ENCODE measurements around the gene DTYMK.

Gene DTYMK

GRCh38 chr2:241692448-241692847 lies 5.8 kb upstream of the DTYMK start (continued):
- TF ChIP-seq, protein P1, sequence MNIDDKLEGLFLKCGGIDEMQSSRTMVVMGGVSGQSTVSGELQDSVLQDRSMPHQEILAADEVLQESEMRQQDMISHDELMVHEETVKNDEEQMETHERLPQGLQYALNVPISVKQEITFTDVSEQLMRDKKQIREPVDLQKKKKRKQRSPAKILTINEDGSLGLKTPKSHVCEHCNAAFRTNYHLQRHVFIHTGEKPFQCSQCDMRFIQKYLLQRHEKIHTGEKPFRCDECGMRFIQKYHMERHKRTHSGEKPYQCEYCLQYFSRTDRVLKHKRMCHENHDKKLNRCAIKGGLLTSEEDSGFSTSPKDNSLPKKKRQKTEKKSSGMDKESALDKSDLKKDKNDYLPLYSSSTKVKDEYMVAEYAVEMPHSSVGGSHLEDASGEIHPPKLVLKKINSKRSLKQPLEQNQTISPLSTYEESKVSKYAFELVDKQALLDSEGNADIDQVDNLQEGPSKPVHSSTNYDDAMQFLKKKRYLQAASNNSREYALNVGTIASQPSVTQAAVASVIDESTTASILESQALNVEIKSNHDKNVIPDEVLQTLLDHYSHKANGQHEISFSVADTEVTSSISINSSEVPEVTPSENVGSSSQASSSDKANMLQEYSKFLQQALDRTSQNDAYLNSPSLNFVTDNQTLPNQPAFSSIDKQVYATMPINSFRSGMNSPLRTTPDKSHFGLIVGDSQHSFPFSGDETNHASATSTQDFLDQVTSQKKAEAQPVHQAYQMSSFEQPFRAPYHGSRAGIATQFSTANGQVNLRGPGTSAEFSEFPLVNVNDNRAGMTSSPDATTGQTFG (tag by site-specific recombination; IDR thresholded peaks at IDR 0.05; ENCODE audit: borderline replicate concordance): no peak
- TF ChIP-seq, protein P2, sequence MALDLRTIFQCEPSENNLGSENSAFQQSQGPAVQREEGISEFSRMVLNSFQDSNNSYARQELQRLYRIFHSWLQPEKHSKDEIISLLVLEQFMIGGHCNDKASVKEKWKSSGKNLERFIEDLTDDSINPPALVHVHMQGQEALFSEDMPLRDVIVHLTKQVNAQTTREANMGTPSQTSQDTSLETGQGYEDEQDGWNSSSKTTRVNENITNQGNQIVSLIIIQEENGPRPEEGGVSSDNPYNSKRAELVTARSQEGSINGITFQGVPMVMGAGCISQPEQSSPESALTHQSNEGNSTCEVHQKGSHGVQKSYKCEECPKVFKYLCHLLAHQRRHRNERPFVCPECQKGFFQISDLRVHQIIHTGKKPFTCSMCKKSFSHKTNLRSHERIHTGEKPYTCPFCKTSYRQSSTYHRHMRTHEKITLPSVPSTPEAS (tag by site-specific recombination; IDR thresholded peaks at IDR 0.05): no peak
- TF ChIP-seq ZNF311 (tag by site-specific recombination; IDR thresholded peaks at IDR 0.05; ENCODE audit: borderline replicate concordance): no peak
- no peak for TF ChIP-seq ZNF239 (tag by site-specific recombination; IDR thresholded peaks at IDR 0.05)
- TF ChIP-seq ZEB2 (tag by site-specific recombination; IDR thresholded peaks at IDR 0.05): no peak
- TF ChIP-seq, protein P3, sequence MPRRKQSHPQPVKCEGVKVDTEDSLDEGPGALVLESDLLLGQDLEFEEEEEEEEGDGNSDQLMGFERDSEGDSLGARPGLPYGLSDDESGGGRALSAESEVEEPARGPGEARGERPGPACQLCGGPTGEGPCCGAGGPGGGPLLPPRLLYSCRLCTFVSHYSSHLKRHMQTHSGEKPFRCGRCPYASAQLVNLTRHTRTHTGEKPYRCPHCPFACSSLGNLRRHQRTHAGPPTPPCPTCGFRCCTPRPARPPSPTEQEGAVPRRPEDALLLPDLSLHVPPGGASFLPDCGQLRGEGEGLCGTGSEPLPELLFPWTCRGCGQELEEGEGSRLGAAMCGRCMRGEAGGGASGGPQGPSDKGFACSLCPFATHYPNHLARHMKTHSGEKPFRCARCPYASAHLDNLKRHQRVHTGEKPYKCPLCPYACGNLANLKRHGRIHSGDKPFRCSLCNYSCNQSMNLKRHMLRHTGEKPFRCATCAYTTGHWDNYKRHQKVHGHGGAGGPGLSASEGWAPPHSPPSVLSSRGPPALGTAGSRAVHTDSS (tag by site-specific recombination; IDR thresholded peaks at IDR 0.05): no peak
- no peak for TF ChIP-seq ZBTB10 (tag by site-specific recombination; IDR thresholded peaks at IDR 0.05)

GRCh38 chr2:241690202-241690717 lies 3.6 kb upstream of the DTYMK start:
- CTCF ChIA-PET: no interaction called here
- POLR2A ChIA-PET: interaction anchor here (3.1 kb wide), 1 partner anchor 10 kb away, joined by 18 read pairs; no protein-coding TSS in a partner anchor
- no peak for TF ChIP-seq ZNF48 (tag by site-specific recombination; IDR thresholded peaks at IDR 0.05)
- TF ChIP-seq INSM2 (tag by site-specific recombination; IDR thresholded peaks at IDR 0.05): no peak
- TF ChIP-seq ZNF777 (tag by site-specific recombination; IDR thresholded peaks at IDR 0.05; ENCODE audit: borderline replicate concordance): no peak
- TF ChIP-seq SP3 (tag by site-specific recombination; IDR thresholded peaks at IDR 0.05): no peak
- no peak for TF ChIP-seq ZBTB49 (tag by site-specific recombination; IDR thresholded peaks at IDR 0.05; ENCODE audit: low read depth)
- TF ChIP-seq ZNF473 (tag by site-specific recombination; IDR thresholded peaks at IDR 0.05): no peak
- TF ChIP-seq ZNF561 (tag by site-specific recombination; IDR thresholded peaks at IDR 0.05; ENCODE audit: borderline replicate concordance): no peak
- no peak for TF ChIP-seq ZNF658 (tag by site-specific recombination; IDR thresholded peaks at IDR 0.05)
- TF ChIP-seq ZNF433 (tag by site-specific recombination; IDR thresholded peaks at IDR 0.05; ENCODE audit: low read depth): no peak
- no peak for TF ChIP-seq ZNF560 (tag by site-specific recombination; IDR thresholded peaks at IDR 0.05; ENCODE audit: borderline replicate concordance)
- no peak for TF ChIP-seq ZNF214 (tag by site-specific recombination; IDR thresholded peaks at IDR 0.05; ENCODE audit: borderline replicate concordance)
- TF ChIP-seq ZSCAN30 (tag by site-specific recombination; IDR thresholded peaks at IDR 0.05): no peak
- no peak for TF ChIP-seq ZNF426 (tag by site-specific recombination; IDR thresholded peaks at IDR 0.05)
- no peak for TF ChIP-seq ZNF274 (IDR thresholded peaks at IDR 0.05; ENCODE audit: low read length)
- no peak for TF ChIP-seq ZNF274 (tag by site-specific recombination; IDR thresholded peaks at IDR 0.05; ENCODE audit: borderline replicate concordance)
- no peak for TF ChIP-seq ZNF549 (tag by site-specific recombination; IDR thresholded peaks at IDR 0.05)
- TF ChIP-seq ZBTB17 (tag by site-specific recombination; IDR thresholded peaks at IDR 0.05): no peak
- peaks cover 16 to 51% of the 10 kb centered on the region in 2 experiments; a peak in 2 of 3 replicates for H3K36me3 ChIP-seq (ENCODE audit: control insufficient read depth in 2 of 2, insufficient read depth in 1 of 2, low read length in 2 of 2)
- no peak overlapping the region for H3K27ac ChIP-seq (ENCODE audit: extremely low read depth, low read depth, low read length)
- H3K4me1 ChIP-seq (ENCODE audit: control insufficient read depth, insufficient read depth, low read length): 0 out of 2 replicates have a peak, but pooled peaks cover 2% of the 10 kb centered on the region
- H3K4me3 ChIP-seq (ENCODE audit: low read depth, low read length): no peak overlapping the region
- H3K9me3 ChIP-seq (ENCODE audit: control insufficient read depth, insufficient read depth, low read depth, low read length): no peaks in the 10 kb centered on the region
